ENCODE results near the gene PLEKHM2.

Gene PLEKHM2

DNA sequence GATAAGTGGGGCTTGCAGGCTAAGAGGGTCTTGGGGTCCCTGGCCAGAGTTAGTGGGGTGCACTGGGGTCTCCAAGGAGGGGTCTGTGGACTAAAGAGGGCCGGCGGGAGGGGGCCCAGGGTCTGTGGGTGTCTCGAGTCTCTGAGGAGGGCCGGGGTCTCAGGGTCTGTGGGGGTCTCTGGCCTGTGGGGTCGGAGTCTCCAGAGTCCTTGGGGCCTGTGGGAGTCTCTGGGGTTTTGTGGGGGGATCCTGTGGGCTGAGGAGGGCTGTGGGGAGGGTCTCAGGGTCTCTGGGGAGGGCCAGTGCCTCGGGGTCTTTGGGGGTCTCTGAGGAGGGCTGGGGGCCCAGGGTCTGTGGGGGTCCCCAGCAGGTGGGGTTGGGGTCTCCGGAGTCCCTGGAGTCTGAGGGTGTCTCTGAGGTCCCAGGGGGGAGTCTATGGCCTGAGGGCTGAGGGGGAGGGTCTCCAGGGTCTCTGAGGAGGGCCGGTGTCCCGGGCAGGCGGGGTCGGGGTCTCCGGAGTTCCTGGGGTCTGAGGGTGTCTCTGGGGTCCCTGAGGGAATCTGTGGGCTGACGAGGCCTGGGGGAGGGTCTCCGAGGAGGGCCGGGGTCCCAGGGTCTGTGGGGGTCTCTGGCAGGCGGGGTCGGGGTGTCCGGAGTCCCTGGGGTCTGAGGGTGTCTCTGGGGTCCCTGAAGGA lies 628 bp upstream of the PLEKHM2 start:
- no peak for TF ChIP-seq CTCF (IDR thresholded peaks at IDR 0.05; ENCODE audit: insufficient read depth, low read length, poor library complexity, severe bottlenecking)
- peak overlapping the region; percentile 85 for H3K4me3 ChIP-seq (replicated peaks; ENCODE audit: low read depth, low read length)
- DNase-seq (ENCODE audit: extremely low read depth, insufficient read length), result no peak
- H3K36me3 ChIP-seq (ENCODE audit: control insufficient read depth, insufficient read depth, low read length), result no peaks in the 10 kb centered on the region
- H3K27me3 ChIP-seq (replicated peaks; ENCODE audit: control insufficient read depth, insufficient read depth, low read length), result no peaks in the 10 kb centered on the region

- no peak for TF ChIP-seq CTCF (IDR thresholded peaks at IDR 0.05; ENCODE audit: insufficient read depth, low read length, poor library complexity, severe bottlenecking)
- H3K27me3 ChIP-seq (replicated peaks; ENCODE audit: control insufficient read depth, insufficient read depth, low read length), result no peaks in the 10 kb centered on the region
- peak overlapping the region; percentile 85 for H3K4me3 ChIP-seq (replicated peaks; ENCODE audit: low read depth, low read length)
- H3K36me3 ChIP-seq (ENCODE audit: control insufficient read depth, insufficient read depth, low read length), result no peaks in the 10 kb centered on the region; the same call in none of the 2 replicates
- DNase-seq (ENCODE audit: extremely low read depth, insufficient read length), result peak; percentile 56
These were observed 560 bp downstream of the PLEKHM2 start for GRCh38 chr1:15684468-15685291.

- Histone ChIP-seq H3K27me3 (replicated peaks; ENCODE audit: control insufficient read depth, insufficient read depth, low read length) (no peaks in the 10 kb centered on the region), H3K4me3 (replicated peaks; ENCODE audit: low read depth, low read length) (peak overlapping the region; percentile 85), H3K36me3 (ENCODE audit: control insufficient read depth, insufficient read depth, low read length) (no peaks in the 10 kb centered on the region; the same call in none of the 2 replicates)
- DNase-seq (ENCODE audit: extremely low read depth, insufficient read length), result no peak
- no peak for TF ChIP-seq CTCF (IDR thresholded peaks at IDR 0.05; ENCODE audit: insufficient read depth, low read length, poor library complexity, severe bottlenecking)
These were observed 1.7 kb downstream of the PLEKHM2 start for GRCh38 chr1:15685820-15686219.

DNA sequence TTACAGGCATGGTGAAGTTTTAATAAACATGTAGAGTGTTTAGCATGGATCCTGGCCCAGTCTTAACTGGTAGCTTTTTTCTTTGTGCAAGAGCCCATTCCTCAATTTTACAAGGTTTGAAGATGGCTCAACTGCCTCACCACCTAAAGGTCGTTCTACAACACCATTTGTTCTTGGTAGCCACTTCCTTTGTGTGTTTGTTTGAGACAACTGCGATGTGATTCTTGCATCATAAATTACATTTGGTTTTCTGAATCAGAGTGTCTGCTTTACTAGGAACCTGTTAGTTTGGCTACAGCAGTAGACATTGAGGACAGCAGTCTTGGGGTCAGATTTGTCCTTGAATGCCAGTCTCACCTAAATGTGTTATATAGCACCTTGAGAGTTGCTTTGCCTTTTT lies 3.3 kb downstream of the PLEKHM2 start:
- Histone ChIP-seq H3K4me3 (replicated peaks; ENCODE audit: low read depth, low read length) (no peak overlapping the region), H3K27me3 (replicated peaks; ENCODE audit: control insufficient read depth, insufficient read depth, low read length) (no peaks in the 10 kb centered on the region), H3K36me3 (ENCODE audit: control insufficient read depth, insufficient read depth, low read length) (no peaks in the 10 kb centered on the region; the same call in none of the 2 replicates)
- DNase-seq (ENCODE audit: extremely low read depth, insufficient read length), result no peak
- TF ChIP-seq CTCF (IDR thresholded peaks at IDR 0.05; ENCODE audit: insufficient read depth, low read length, poor library complexity, severe bottlenecking), result no peak

- no peak for DNase-seq (ENCODE audit: extremely low read depth, insufficient read length)
- H3K4me3 ChIP-seq (replicated peaks; ENCODE audit: low read depth, low read length), result no peak overlapping the region
- no peaks in the 10 kb centered on the region for H3K27me3 ChIP-seq (replicated peaks; ENCODE audit: control insufficient read depth, insufficient read depth, low read length)
- H3K36me3 ChIP-seq (ENCODE audit: control insufficient read depth, insufficient read depth, low read length), result no peaks in the 10 kb centered on the region; the same call in none of the 2 replicates
- TF ChIP-seq CTCF (IDR thresholded peaks at IDR 0.05; ENCODE audit: insufficient read depth, low read length, poor library complexity, severe bottlenecking), result no peak
These were observed 6.2 kb downstream of the PLEKHM2 start for GRCh38 chr1:15690317-15690716.

Data from GM06990 (cell line).